HepG2 (cell line): ENCODE data around the gene SLC38A3. TPM values are rescaled to one million over a fixed set of nuclear protein-coding genes. Genes with fewer than 3 reads are reported as not detected.

Experiments
- BORCS8-MEF2B ChIP-seq: sonication (generic); formaldehyde crosslinking; IDR thresholded peaks from 2 replicates; pipeline ENCODE4 v1.8.0; 2022; ENCODE audit warnings: mild to moderate bottlenecking, missing genetic modification reagents
- ETV5 ChIP-seq: IDR thresholded peaks from 2 replicates; pipeline ENCODE4 v1.6.1; 2018; ENCODE audit warnings: missing biosample characterization, missing genetic modification reagents, inconsistent platforms, borderline replicate concordance
- KMT2B ChIP-seq: IDR thresholded peaks from 2 replicates; pipeline ENCODE4 v1.6.1; 2016; ENCODE audit warnings: missing genetic modification reagents, missing compliant biosample characterization
- MEF2D ChIP-seq: sonication (generic); formaldehyde crosslinking; IDR thresholded peaks from 2 replicates; pipeline ENCODE4 v1.5.1; 2020; ENCODE audit warnings: mild to moderate bottlenecking, missing genetic modification reagents
- NFIC ChIP-seq: IDR thresholded peaks from 2 replicates; pipeline ENCODE4 v1.6.1; 2012; ENCODE audit warnings: mild to moderate bottlenecking, low read length, inconsistent platforms
- PAX8 ChIP-seq: sonication (generic); formaldehyde crosslinking; IDR thresholded peaks from 2 replicates; pipeline ENCODE4 v1.8.0; 2022; ENCODE audit warnings: mild to moderate bottlenecking, missing genetic modification reagents, borderline replicate concordance
- SKI ChIP-seq: fragments of 450-650 bp; IDR thresholded peaks from one replicate; pipeline ENCODE4 v1.6.1; 2018; ENCODE audit warnings: mild to moderate bottlenecking; ENCODE audit not compliant: partially characterized antibody
- SOX13 ChIP-seq, 3 experiments: fragments of 450-650 bp in 1 of 3; sonication (generic) in 1 of 3; formaldehyde crosslinking in 1 of 3; IDR thresholded peaks in 2 of 3; conservative IDR thresholded peaks in 1 of 3; 2 replicates each; pipeline versions ENCODE4 v1.5.0 to v1.6.1; 2016 to 2020; ENCODE audit warnings: antibody characterized with exemption in 1 of 3, mild to moderate bottlenecking in 1 of 3, missing compliant biosample characterization in 1 of 3, missing genetic modification reagents in 1 of 3, moderate library complexity in 1 of 3
- ZFP41 ChIP-seq: sonication (generic); formaldehyde crosslinking; IDR thresholded peaks from 2 replicates; pipeline ENCODE4 v1.4.0; 2020; ENCODE audit warnings: mild to moderate bottlenecking, missing genetic modification reagents, borderline replicate concordance
- ZNF180 ChIP-seq: sonication (generic); formaldehyde crosslinking; IDR thresholded peaks from 2 replicates; pipeline ENCODE4 v1.4.0; 2020; ENCODE audit warnings: low read depth, missing genetic modification reagents, borderline replicate concordance
- ZNF350 ChIP-seq: sonication (generic); formaldehyde crosslinking; IDR thresholded peaks from 2 replicates; pipeline ENCODE4 v1.4.0; 2020; ENCODE audit warnings: mild to moderate bottlenecking, low read depth, missing genetic modification reagents, borderline replicate concordance
- ZNF75D ChIP-seq: sonication (generic); formaldehyde crosslinking; IDR thresholded peaks from 2 replicates; pipeline ENCODE4 v1.8.1; 2023; ENCODE audit warnings: missing genetic modification reagents, mild to moderate bottlenecking, borderline replicate concordance
- ZSCAN22 ChIP-seq: sonication (generic); formaldehyde crosslinking; IDR thresholded peaks from 2 replicates; pipeline ENCODE4 v1.4.0; 2020; ENCODE audit warnings: mild to moderate bottlenecking, missing genetic modification reagents
- polyA plus RNA-seq, 8 experiments: library from polyadenylated mRNA; depleted of rRNA in 3 of 8; stranded (reverse) in 7 of 8; unstranded in 1 of 8; fragments of >200 nt; fragmentation: Illumina TruSeq in 4 of 8; extraction: Trizol in 4 of 8; gene quantifications; 2 replicates each; pipeline versions ENCODE4 v1.2.1 to v1.2.3, GENCODE V29; 2011 to 2016; ENCODE audit warnings: low read depth in 4 of 8, missing spikeins in 1 of 8, mixed read lengths in 1 of 8; ENCODE audit not compliant: insufficient read depth in 1 of 8
- total RNA-seq, 5 experiments: library from RNA; depleted of rRNA; stranded (reverse); fragments of >200 nt; fragmentation: Illumina TruSeq; extraction: Trizol; gene quantifications; 2 replicates each; pipeline ENCODE4 v1.2.3, GENCODE V29; 2016; ENCODE audit warnings: low read depth in 1 of 5
- TF ChIP-seq, protein P1 (sequence below): sonication (generic); formaldehyde crosslinking; IDR thresholded peaks from 2 replicates; pipeline ENCODE4 v1.4.0; 2020; ENCODE audit warnings: missing genetic modification reagents
- TF ChIP-seq, protein P2 (sequence below): sonication (generic); formaldehyde crosslinking; IDR thresholded peaks from 2 replicates; pipeline ENCODE4 v1.8.0; 2022; ENCODE audit warnings: low read depth, missing genetic modification reagents
- TF ChIP-seq, protein P3 (sequence below): sonication (generic); formaldehyde crosslinking; IDR thresholded peaks from 2 replicates; pipeline ENCODE4 v1.4.0; 2020; ENCODE audit warnings: missing genetic modification reagents
- TF ChIP-seq, protein P4 (sequence below): sonication (generic); formaldehyde crosslinking; IDR thresholded peaks from 2 replicates; pipeline ENCODE4 v1.8.1; 2023; ENCODE audit warnings: mild to moderate bottlenecking, missing genetic modification reagents

The SLC38A3 gene
- total and polyA plus RNA-seq, 2 of the 13 experiments (the other 11 are each of a cell fraction or from before 2014, with no cell fraction given), result 29.8 to 164 TPM

DNA sequence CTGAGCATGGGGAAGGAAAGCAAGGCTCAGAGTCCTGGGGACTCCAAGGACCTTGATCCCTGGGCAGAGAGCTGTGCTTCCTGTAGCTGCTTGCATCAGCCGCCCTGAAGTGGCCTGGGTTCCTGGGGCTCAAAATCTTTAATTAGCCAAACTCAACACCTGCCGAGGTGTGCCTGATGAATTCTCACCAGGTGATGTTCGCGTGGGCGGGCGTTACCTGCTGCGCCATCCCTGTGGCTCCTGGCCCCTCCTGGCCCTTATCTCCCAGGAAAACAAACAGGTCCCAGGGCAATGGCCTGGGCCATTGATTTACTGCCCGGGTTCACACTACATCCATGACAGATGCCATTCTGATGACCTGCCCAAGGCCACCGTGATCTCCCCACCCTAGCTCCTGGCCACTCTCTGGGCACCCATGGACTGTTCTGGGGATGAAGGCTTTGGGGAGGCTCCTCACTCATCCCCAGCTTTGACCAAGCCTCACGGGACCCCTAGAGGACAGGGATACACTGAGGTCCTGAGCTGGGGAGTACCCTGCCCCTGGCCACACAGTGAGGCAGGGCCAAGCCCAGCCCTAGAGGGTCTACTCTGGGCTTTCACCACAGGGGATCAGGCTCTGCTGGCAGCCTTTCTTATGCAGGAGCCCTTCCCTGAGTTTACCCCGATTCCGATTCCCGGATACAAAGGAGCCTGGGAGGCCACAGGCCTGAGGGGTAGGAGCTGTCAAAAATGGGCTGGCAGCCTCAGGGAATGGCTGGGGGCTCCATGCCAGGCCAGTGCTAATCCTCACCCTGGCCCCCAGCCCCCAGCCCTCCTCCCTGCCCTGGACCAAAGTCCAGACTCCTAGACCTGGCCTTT is 5.7 kb downstream of the SLC38A3 start (continued):
- TF ChIP-seq, protein P1, sequence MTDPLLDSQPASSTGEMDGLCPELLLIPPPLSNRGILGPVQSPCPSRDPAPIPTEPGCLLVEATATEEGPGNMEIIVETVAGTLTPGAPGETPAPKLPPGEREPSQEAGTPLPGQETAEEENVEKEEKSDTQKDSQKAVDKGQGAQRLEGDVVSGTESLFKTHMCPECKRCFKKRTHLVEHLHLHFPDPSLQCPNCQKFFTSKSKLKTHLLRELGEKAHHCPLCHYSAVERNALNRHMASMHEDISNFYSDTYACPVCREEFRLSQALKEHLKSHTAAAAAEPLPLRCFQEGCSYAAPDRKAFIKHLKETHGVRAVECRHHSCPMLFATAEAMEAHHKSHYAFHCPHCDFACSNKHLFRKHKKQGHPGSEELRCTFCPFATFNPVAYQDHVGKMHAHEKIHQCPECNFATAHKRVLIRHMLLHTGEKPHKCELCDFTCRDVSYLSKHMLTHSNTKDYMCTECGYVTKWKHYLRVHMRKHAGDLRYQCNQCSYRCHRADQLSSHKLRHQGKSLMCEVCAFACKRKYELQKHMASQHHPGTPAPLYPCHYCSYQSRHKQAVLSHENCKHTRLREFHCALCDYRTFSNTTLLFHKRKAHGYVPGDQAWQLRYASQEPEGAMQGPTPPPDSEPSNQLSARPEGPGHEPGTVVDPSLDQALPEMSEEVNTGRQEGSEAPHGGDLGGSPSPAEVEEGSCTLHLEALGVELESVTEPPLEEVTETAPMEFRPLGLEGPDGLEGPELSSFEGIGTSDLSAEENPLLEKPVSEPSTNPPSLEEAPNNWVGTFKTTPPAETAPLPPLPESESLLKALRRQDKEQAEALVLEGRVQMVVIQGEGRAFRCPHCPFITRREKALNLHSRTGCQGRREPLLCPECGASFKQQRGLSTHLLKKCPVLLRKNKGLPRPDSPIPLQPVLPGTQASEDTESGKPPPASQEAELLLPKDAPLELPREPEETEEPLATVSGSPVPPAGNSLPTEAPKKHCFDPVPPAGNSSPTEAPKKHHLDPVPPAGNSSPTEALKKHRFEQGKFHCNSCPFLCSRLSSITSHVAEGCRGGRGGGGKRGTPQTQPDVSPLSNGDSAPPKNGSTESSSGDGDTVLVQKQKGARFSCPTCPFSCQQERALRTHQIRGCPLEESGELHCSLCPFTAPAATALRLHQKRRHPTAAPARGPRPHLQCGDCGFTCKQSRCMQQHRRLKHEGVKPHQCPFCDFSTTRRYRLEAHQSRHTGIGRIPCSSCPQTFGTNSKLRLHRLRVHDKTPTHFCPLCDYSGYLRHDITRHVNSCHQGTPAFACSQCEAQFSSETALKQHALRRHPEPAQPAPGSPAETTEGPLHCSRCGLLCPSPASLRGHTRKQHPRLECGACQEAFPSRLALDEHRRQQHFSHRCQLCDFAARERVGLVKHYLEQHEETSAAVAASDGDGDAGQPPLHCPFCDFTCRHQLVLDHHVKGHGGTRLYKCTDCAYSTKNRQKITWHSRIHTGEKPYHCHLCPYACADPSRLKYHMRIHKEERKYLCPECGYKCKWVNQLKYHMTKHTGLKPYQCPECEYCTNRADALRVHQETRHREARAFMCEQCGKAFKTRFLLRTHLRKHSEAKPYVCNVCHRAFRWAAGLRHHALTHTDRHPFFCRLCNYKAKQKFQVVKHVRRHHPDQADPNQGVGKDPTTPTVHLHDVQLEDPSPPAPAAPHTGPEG (CRISPR knock-in tag), result 0 out of 2 replicates have a peak, but pooled peaks have one; percentile 27
- TF ChIP-seq SKI (peak; percentile 45), ZFP41 (CRISPR knock-in tag) (no peak), PAX8 (no peak), ETV5 (CRISPR knock-in tag) (peak; percentile 72; the same call in 1 of the 2 replicates), BORCS8-MEF2B (CRISPR knock-in tag) (peak; percentile 69), ZNF75D (CRISPR knock-in tag) (no peak), NFIC (no peak), KMT2B (CRISPR knock-in tag) (no peak), ZNF350 (peak; percentile 49; the same call in 1 of the 2 replicates), ZNF180 (no peak), SOX13 (IDR thresholded peaks at IDR 0.05) (peak; percentile 64), SOX13 (CRISPR knock-in tag; conservative IDR thresholded peaks at IDR 0.05 in 1 of 2, IDR thresholded peaks at IDR 0.05 in 1 of 2) (peak in 1 of 2 experiments; percentile 66; a peak in 2 of 4 replicates), MEF2D (CRISPR knock-in tag) (no peak), ZSCAN22 (peak; percentile 53; the same call in 1 of the 2 replicates)
- TF ChIP-seq, protein P2, sequence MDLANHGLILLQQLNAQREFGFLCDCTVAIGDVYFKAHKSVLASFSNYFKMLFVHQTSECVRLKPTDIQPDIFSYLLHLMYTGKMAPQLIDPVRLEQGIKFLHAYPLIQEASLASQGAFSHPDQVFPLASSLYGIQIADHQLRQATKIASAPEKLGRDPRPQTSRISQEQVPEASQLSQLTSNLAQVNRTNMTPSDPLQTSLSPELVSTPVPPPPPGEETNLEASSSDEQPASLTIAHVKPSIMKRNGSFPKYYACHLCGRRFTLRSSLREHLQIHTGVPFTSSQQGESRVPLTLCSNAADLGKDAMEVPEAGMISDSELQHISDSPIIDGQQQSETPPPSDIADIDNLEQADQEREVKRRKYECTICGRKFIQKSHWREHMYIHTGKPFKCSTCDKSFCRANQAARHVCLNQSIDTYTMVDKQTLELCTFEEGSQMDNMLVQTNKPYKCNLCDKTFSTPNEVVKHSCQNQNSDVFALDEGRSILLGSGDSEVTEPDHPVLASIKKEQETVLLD, result no peak
- TF ChIP-seq, protein P3, sequence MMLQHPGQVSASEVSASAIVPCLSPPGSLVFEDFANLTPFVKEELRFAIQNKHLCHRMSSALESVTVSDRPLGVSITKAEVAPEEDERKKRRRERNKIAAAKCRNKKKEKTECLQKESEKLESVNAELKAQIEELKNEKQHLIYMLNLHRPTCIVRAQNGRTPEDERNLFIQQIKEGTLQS, result no peak; the same call in none of the 2 replicates
- TF ChIP-seq, protein P4, sequence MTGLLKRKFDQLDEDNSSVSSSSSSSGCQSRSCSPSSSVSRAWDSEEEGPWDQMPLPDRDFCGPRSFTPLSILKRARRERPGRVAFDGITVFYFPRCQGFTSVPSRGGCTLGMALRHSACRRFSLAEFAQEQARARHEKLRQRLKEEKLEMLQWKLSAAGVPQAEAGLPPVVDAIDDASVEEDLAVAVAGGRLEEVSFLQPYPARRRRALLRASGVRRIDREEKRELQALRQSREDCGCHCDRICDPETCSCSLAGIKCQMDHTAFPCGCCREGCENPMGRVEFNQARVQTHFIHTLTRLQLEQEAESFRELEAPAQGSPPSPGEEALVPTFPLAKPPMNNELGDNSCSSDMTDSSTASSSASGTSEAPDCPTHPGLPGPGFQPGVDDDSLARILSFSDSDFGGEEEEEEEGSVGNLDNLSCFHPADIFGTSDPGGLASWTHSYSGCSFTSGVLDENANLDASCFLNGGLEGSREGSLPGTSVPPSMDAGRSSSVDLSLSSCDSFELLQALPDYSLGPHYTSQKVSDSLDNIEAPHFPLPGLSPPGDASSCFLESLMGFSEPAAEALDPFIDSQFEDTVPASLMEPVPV, result 0 out of 2 replicates have a peak, but pooled peaks have one; percentile 64
